HG03469 (cell line): Measurements from ENCODE around the gene SYNPO2.
"Not testable (repeated sequence)": the region's sequence is repeated elsewhere in the genome, so short reads cannot be mapped to it uniquely, and the experiment has no call there.

ENCODE experiments used
- ATAC-seq: cut with Tn5 transposase; IDR thresholded peaks from one replicate; pipeline ENCODE4 v1.9.1; 2021; ENCODE audit warnings: mild to moderate bottlenecking, moderate library complexity, moderate number of reproducible peaks; ENCODE audit not compliant: unreplicated experiment

SYNPO2 gene

DNA sequence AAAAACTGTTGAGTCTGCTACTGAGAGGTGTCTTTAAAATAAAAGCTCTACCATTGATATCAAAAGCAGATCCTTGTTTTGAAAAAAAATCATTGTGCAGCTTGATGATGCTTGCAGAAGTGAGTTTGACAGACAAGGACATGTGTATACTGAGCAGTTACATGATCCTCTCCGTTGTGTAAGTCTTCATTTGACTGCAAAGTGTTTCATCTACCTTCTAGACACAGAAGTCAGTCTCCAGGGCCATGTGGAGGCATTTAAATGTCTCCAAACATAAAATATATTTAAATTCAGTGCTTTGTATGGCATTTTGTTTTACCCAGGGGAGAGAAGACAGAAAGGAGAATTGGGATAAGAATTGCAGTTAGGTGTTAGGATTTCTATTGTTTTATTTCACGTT, 139.2 kb downstream of the SYNPO2 start:
- ATAC-seq: no peak

DNA sequence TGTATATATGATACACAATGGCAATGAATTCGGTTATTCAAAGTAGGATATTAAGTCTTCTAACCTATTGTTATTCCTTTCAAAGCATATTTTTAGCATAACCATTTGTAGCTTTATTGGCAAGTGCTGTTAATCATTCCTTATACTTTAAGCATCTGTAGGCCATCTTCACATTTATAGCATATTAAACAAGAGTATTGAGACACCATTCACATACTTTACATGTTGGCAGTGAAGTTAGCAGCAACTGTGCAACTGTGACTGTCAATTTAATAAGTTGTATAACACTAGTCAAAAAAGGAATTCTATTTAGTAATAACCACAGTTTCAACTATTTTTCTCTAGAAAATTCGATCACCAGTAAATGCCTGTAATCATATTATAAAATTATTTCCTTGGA, 139.6 kb downstream of the SYNPO2 start:
- no peak for ATAC-seq

DNA sequence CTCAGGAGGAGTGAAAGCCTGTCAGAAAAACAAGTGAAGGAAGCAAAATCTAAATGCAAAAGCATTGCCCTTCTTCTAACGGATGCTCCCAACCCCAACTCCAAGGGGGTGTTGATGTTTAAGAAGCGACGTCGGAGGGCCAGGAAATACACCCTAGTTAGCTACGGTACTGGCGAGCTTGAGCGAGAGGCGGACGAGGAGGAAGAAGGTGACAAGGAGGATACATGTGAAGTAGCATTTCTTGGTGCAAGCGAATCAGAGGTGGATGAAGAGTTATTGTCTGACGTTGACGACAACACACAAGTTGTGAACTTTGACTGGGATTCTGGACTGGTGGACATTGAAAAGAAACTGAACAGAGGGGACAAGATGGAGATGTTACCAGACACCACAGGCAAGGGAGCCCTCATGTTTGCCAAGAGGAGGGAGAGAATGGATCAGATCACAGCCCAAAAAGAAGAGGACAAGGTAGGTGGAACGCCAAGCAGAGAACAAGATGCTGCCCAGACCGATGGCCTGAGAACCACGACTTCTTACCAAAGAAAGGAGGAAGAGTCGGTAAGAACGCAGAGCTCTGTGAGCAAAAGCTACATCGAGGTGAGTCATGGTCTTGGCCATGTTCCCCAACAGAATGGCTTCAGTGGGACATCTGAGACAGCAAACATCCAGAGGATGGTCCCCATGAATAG, 141.3 kb downstream of the SYNPO2 start:
- ATAC-seq: no peak

DNA sequence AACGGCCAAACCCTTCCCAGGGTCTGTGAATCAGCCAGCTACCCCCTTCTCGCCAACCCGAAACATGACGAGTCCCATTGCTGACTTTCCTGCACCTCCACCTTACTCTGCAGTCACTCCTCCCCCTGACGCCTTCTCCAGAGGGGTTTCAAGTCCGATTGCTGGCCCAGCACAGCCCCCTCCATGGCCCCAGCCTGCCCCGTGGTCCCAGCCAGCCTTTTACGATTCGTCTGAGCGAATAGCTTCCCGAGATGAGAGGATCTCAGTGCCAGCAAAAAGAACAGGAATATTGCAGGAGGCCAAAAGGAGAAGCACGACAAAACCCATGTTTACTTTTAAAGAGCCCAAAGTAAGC, 141.9 kb downstream of the SYNPO2 start:
- ATAC-seq: no peak

DNA sequence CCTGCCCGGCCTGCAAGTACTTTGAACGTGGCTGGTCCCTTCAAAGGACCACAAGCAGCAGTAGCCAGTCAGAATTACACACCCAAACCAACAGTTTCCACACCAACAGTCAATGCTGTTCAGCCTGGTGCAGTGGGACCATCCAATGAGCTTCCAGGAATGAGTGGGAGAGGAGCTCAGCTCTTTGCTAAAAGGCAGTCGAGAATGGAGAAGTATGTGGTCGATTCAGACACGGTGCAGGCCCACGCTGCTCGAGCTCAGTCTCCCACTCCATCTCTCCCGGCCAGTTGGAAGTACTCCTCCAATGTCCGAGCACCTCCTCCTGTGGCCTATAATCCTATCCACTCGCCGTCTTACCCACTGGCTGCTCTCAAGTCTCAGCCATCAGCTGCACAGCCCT, 142.6 kb downstream of the SYNPO2 start:
- no peak for ATAC-seq

DNA sequence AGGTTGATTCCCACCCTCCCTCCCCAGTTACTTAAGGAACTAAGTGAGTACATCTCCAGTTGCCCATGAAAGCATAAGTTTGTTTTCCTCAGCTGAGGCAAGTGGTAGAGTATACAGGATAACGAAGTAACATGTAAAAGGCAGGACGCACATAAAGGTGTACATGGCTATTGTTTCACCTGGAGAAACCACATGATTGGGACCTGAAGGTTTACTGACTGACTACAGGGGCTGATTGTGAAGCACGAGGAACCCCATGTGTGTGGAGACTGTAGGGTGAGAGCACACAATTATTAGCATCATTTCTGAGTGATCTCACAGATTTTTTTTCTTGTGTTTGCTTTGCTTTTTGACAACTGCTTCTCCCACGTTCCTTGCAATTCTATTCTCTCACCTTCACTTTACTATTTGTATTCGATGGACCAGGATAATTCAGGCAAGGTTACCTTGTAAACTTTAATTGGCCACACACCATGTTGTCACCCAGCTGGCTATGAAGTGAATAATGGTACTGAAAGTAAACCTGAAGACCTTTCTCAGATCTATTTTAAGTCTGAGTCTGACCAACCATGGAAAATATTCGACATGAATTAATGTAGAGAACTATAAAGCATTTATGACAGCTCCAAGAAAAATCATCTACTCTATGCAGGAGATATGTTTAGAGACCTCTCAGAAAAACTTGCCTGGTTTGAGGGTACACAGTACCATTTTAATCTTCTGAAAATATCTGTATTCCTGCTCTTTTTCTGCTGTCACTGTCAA, 144.4 kb downstream of the SYNPO2 start:
- no peak for ATAC-seq

DNA sequence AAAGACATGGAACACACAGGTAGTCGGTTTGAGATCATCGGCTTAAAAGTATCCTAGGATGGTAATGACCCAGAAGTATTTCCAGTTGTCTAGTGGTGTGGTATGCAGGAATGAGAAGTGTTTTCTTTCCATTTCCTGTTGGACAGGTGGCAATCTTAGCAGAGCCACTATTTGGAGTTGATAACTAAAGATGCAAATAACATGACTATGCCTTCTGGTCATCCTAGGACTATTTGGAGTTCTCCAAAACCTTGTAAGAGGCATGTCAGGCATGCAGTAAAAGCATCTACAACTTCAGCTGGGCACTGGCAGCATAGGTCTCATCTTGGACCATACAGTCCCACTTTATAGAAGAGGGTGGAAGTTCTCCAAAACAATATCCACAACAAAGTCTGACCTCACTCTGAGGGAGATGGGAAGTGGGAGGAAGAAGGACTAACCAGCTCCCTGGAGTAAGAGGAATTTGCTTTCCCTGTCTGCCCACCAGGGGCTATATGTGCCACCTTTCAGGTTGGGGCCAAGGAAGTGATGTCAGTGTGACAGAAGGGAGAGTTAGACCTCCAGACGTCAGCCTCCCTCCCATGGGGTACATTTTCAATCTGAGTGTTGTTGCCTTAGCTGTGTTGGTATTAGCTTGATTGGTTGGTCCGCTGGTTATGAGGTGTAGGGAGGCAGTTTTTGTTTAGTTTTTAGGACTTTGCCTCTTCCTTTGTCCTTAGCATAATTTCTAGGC, 145.8 kb downstream of the SYNPO2 start:
- ATAC-seq: no peak

DNA sequence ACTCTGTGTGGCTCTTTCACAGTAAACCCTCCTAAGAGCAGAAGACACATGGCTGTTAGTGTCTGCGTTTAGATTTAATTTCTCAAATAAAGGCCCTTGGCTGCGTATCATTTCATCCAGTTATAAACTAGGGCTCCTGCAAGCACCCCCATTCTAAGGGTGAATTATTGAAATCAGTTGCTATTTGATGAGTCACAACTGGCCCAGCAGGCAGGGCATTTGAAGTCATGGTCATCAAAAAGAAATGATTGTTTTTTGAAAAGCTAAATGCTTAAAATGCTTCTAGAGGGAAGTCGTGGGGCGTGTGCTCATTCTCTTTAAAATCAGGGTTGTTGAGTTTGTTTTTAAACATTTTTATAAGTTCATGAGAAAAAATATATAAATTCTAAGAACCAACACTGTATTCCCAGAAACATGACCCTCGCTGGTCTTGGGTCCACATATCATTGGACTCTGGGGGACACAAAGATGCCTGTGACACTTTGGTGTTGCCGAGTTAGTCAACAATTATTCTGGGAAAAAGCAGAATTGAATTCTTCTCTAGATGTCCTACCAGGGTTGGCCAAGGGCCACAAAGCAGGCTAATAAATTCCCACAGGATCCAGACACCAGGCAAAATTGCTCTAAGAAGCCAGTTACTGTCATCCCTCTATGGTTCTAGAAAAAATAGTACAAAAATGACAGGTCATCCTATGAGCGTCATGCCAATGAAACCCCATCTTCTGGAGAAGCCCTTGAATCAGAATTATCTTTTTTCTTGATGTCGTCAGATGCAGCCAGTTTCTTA, 147.5 kb downstream of the SYNPO2 start:
- ATAC-seq: no peak

DNA sequence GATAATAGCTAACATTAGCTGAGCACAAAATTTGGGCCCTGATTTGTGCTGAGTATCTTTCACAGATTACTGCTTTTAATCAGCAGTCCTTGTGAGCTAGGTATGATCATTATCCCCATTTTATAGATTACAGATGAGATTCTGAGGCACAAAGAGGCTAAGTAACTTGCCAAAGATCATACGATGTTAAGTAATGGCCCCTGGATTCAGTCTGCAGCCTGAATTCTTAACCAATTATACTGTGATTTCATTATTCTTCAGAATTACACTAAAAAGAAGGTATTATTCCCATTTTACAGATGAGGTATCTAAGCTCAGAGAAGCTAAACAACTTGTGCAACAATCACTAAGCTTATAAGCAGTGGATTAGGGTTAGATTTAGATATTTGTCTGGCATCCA, 149.1 kb downstream of the SYNPO2 start:
- ATAC-seq: no peak

DNA sequence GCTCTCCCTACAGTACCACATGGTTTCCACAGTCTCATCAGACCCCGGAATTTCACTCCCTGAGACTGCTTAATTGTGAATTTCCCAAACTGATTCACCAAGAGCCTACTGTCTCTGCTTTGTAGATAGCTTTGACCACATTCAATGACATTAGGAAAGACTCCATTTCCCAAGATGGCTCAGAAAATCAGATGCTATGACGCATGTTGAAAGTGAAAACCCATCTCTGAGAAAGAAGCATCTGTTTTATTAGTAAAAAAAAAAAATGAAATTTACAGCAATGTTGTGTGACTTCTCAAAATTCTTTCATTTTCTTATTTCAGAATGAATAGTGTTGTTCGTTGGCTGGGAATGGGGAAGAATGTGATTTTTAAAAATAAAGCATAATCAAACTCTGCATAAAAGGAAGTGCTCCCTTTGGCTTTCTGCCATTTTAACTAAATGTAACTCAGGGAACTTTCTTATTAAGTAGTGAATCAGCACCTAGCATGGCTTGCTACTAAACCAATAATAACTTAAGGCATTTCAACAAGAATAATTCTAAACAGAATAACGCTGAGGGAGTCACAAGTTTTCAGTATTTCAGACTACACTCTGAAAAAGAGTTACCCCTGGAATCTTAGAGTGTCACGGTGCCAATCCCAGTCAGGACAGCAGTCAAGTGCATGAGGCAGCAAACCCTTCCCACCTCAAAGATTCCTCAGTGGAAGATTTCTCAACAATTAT, 149.6 kb downstream of the SYNPO2 start:
- ATAC-seq: peak; percentile 35

DNA sequence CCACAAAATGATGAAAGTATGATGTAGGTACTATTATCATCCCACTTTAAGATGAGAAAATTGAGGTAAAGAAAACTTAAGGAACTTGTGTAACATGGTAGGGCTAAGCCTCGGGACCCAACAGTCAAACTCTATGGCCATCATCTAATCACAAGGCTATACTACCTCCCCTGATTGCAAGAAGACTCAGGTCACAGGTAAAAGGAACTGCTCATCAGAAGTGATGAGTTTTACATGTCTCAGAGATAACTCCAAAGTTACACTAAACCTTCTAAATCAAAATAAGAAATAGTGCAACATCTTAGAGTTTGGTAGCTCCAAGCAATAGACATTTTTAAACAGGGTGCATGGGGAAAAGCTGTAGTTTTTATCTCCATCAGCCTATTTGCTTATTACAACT, 150.5 kb downstream of the SYNPO2 start:
- ATAC-seq: no peak

DNA sequence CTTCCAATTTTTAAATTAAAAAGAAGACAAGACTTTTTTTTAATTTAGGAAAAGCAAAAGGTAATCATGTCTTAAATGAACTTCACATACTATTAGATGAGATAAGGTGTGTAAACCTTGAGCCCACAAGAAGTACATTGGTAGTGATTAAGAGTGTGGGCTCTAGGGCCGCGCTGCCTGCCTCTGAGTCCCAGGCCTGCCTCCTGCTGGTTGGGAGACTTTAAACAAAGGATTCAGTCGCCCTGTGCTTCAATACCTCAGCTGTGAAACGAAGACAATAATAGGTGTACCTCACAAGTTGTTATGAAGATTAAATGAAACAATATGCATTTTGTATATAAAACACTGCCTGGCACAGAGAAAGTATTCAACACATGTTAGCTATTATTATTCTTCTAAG, 151.1 kb downstream of the SYNPO2 start:
- ATAC-seq: no peak

DNA sequence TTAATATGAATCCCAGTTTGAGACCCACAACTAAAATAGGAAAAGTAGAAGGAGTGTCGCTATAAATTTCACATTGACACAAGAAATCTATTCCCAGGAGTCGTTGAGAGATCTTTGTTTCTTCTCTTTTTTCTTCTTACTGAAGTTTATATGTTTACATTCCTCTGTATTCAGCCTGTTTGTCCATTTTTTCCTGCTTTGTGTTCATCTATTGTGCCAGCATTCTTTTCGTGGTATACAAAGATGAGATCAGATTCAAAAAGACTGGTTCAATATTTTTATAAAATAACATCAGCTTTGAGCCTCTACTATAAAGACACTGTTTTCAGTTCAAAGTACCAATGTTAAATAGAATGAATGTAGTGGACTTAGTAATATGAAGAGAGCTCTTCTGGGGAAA, 151.6 kb downstream of the SYNPO2 start:
- no peak for ATAC-seq

DNA sequence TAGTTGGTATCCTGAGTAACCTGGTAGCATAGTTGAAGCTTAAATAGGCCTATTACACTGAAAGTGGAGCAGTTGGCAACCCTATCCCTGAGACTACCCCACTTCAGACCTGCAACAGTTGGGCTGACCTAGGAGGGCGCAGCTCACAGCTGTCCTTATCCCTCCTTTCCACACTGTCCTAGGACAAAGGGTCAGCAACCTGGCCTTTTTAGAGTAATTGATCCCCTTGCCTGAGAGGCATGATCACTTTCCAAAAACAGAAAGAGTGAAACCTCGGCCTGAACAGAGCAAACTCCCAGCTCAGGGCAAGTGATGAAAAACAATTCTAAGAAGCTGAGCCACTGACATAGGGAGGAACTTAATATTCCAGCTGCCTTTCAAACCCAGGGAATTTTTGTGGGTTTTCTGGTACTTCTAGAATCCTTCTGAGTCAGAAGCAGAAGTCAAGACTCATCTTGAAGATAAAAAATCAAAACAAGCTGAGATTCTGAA, 152.1 kb downstream of the SYNPO2 start:
- ATAC-seq: no peak

DNA sequence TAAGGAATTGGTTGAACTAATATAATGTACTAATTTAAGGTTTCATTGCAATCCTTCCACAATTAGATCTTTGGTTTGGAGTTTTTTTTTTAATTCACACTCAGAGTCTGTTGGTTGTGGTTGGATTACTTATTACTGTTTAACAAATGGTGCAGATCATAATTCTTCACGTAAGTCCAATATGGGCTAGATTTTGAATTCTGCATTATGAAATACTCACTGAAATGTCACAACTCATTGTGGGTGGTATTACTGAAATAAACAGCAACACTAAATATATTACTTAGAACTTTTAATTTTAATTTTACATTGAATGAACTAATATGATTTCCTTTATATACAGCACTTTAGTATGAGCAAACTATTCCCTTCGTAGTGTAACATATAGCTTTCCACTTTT, 152.7 kb downstream of the SYNPO2 start:
- ATAC-seq: no peak

DNA sequence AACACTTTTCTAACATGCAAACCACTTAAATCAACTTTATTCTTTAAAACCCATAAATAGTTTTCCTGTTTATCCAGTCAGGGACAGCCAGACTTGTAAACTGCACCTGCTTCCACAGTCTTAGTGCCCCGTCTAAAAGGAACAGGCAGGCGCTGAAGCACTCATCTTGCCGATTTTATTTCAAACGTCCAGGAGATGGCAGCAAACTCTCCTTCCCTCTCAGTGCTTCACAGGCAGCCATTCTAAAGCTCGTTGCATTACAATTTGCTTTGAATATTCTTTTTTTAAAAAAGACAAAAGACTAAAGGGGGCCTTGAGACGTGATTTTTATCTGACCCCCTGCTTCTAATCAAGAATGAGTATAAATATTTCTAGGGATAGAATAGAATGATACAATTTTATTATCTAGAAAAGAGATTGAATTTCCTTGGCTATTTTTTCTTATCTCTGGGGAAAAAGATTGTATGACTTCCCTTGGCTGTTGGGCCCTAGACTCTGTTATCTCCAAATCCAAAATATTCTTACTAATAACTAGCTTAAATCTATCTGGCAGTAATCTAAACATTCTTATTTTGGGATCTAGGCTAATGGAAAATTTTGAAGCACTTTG, 153.4 kb downstream of the SYNPO2 start:
- ATAC-seq: peak; percentile 75

DNA sequence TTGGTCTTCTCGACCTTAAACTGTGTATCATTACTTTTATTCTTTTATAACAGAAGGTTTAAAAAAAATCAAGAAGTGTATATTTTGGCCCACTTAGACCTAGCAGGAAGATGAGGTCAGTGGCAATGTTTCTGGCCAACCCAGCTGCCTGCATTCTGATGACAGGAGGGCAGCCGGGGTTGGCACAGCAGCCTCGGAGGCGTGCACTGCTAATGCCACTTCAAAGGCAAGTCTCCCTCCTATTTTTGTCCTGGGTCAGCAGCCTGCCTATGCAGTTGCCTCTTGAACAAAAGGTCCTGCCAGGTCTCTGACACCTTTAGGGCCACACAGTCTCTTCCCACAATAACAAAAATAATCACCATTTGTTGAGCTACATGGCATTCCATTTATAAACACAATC, 157.6 kb downstream of the SYNPO2 start:
- ATAC-seq: no peak

DNA sequence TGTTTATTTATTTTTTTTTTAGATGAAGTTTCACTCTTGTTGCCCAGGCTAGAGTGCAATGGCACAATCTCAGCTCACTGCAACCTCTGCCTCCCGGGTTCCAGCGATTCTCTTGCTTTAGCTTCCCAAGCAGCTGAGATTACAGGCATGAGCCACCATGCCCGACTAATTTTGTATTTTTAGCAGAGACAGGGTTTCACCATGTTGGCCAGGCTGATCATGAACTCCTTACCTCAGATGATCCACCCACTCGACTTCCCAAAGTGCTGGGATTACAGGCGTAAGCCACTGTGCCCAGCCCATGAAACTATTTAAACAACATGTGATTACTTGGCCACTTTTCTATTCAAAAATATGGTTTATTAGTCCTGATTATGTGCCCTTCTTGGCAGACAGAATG, 158.4 kb downstream of the SYNPO2 start:
- not testable (repeated sequence) for ATAC-seq

DNA sequence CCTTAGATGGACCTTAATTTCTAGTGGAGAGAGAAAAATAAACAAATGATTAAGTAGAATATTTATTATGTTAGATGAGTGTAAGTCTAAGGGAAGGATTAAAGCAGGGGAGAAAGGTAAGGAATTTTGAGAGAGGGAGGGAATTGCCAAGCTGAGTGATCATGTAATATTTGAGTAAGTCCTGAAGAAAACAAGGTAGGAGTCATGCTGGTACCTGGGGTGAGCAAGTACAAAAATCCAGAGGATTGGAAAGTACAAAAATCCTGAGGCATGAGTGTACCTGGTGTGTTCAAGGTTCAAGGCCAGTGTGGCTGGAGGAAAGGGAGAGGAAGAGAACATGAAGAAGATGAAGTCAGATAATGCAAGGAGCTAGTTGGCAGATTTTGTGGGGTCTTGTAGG, 159.8 kb downstream of the SYNPO2 start:
- ATAC-seq: no peak

DNA sequence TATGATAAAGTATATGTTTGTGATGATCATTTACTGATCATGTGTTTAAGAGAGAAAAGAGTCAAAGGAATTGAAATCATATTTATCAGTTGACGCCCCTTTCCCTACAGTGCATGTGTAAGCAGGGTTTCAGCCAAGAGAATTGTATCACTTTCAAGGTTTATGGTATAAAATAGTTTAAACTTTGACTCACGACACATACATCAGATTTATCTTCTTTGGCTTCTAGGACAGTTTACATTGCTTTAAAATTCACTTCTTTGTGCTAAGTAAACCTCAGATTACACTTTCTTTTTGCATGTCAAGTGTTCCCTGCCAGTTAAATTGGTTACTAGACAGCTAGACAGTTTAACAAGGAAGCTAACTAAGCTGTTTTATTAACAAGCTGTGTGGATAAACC, 160.7 kb downstream of the SYNPO2 start:
- ATAC-seq: no peak
